Astrocyte (in vitro differentiated cells and primary cell): Measurements from ENCODE around the gene PER1.

ENCODE experiments used
- EZH2 ChIP-seq: IDR thresholded peaks from 2 replicates; pipeline ENCODE4 v1.6.1; 2012; ENCODE audit warnings: mild to moderate bottlenecking, low read length, inconsistent platforms; ENCODE audit not compliant: insufficient read depth
- TF ChIP-seq, protein P1 (sequence below): IDR thresholded peaks from 2 replicates; pipeline ENCODE4 v1.5.1; 2011; ENCODE audit warnings: low read depth, mild to moderate bottlenecking, inconsistent platforms, low read length, moderate library complexity; ENCODE audit not compliant: insufficient read depth

- TF ChIP-seq, protein P1, sequence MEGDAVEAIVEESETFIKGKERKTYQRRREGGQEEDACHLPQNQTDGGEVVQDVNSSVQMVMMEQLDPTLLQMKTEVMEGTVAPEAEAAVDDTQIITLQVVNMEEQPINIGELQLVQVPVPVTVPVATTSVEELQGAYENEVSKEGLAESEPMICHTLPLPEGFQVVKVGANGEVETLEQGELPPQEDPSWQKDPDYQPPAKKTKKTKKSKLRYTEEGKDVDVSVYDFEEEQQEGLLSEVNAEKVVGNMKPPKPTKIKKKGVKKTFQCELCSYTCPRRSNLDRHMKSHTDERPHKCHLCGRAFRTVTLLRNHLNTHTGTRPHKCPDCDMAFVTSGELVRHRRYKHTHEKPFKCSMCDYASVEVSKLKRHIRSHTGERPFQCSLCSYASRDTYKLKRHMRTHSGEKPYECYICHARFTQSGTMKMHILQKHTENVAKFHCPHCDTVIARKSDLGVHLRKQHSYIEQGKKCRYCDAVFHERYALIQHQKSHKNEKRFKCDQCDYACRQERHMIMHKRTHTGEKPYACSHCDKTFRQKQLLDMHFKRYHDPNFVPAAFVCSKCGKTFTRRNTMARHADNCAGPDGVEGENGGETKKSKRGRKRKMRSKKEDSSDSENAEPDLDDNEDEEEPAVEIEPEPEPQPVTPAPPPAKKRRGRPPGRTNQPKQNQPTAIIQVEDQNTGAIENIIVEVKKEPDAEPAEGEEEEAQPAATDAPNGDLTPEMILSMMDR = no peak
- no peak for TF ChIP-seq EZH2
These were observed 12.6 kb upstream of the PER1 start for GRCh38 chr17:8164815-8165131.
